GM19467 (cell line): ENCODE results near the gene MTARC2.
"Not testable (repeated sequence)": the region's sequence is repeated elsewhere in the genome, so short reads cannot be mapped to it uniquely, and the experiment has no call there.

Experiments used
- ATAC-seq: cut with Tn5 transposase; IDR thresholded peaks from one replicate; pipeline ENCODE4 v1.9.1; 2021; ENCODE audit warnings: mild to moderate bottlenecking, moderate library complexity; ENCODE audit not compliant: unreplicated experiment

Gene MTARC2

DNA sequence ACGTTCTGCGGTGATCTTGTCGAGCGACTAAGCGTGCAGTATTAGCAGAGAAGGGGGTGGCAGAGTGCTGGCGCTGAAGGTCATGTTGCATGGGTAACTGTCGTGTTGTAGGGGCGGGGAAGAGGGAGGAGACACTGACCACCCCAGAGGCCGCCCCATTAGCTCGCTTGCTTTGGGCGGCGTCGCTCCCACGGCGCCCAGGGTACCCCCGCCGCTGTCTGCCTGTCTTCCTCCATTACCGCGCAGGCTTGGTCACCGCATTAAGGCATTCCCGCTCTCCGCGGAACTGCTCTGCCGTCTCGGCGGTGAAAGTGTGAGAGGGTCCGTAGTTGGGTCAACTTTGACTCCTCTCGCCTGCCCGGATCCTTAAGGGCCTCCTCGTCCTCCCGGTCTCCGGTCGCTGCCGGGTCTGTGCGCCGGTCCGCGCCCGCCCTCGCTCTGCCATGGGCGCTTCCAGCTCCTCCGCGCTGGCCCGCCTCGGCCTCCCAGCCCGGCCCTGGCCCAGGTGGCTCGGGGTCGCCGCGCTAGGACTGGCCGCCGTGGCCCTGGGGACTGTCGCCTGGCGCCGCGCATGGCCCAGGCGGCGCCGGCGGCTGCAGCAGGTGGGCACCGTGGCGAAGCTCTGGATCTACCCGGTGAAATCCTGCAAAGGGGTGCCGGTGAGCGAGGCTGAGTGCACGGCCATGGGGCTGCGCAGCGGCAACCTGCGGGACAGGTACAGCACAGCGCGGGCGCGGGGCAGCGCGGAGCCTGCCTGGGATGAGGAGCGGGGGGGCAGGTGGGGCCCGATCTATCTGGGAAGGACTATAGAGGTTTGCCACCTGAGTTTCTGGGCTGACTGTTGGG lies at the start of gene MTARC2:
MTARC2 (plus strand) TSS at position 234 of the 846 bp plus-strand sequence; CDS start at position 444, 210 bp downstream.
- ATAC-seq, result peak; percentile 90

DNA sequence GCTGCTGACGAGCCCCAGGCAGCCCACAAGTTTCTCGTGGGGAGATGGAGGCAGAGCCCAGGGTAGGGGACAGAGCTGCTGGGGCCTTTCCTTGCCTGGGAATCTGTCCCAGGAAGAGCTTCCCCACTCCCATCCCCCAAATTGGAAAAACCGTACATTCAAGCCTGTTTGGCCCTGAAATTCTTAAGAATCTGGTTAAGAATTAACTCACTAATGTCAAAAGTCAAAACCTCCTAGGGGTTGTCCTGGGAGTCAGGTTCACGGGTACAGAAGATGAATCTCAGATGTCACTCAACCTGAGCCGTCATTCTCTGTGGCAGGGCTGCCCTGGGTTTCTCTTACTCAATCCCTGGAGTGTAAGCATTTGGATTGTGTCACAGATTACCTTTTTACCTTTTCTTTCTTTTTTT lies 49.5 kb upstream of the MTARC2 start:
- no peak for ATAC-seq

DNA sequence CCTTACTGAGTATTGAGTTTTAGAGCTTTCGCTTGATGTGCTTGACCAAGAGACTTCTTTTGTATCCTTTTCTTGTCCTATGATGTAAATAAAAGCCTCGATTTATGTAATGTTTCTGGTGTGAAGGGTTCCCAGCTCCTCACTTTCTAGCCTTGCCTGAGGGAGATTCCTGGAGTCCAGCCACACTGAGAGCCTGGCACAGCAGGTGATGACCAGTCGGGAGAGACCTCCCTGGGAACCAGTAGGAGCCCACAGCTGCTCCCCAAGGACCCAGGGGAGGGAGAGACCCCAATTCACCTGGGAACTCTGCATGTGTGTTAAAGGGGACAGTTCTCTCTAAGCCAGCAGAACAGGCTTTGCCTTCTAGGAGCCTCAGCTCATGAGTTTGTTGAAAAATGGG lies 49.1 kb upstream of the MTARC2 start:
- no peak for ATAC-seq

DNA sequence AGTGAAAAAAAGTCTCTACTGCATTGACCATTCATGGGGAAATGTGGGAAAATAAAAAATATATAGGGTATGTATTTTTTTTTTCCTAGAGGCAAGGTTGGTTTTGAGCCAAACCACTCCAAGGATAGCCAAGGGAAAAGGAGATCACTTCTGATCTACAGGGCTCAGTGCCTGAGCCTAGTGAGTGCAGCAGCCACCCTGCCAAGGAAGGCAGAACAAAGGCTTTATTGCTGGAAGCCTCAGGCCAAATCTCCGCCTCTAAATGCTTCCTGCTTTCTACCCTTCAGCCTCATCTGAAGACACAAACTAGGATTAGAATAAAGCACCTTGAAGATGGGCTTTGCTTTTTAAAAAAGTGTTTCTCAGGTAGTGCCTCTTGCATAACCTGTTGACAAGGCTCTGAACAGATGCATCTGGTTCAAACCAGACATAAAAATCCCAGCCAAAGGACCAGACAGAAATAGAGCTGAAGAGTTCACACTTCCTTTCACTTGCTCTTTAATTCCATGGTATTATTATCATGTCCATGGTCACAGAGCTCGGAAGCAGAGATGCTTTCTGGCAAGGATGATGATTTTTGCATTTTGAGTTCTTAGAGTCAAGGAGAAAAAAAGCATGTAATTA lies 47.5 kb upstream of the MTARC2 start:
- ATAC-seq, result no peak

DNA sequence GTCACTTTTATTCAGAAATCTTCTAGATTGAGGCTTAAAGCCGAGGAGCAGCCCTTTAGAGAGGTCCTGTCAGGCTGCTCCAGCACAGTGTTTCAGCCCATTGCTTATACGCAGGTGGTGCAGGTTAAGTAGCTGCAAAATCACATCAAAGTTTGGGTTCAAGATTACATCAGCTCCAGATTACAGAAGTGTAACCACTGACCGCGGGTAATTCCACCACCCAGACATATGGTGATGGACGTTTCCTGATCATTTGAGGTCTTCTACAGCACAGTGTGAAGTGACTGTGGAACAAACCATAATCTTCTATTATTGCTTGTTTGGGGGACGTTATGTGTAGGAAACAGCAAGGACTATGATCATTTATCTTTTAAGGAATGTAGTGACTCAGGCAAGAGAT lies 46.1 kb upstream of the MTARC2 start:
- no peak for ATAC-seq

DNA sequence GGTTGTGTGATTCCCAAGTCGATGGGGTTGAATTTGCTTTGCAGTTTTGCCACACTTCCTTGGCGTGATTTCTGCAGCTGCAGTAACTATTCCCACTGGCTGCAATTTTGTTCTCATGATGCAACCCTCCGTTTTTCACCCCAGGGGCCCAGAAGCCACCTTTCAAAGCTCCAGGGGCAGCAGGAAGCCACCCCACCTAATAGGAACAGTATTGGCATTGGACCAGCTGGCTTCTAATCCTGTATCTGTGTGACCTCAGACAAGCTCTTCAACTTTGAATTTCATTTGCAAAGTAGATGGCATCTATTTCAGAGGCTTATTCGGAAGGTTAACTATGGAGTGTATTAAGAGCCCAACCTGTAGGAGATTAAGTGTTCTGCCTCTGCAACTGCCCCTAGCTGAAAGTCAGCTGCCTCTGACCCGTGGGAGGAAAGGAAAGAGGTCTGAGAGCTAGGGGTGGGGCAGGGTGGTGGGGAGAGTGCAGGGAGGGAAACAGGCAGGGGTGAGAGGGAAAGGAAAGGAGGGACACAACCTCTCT lies 45.3 kb upstream of the MTARC2 start:
- no peak for ATAC-seq

DNA sequence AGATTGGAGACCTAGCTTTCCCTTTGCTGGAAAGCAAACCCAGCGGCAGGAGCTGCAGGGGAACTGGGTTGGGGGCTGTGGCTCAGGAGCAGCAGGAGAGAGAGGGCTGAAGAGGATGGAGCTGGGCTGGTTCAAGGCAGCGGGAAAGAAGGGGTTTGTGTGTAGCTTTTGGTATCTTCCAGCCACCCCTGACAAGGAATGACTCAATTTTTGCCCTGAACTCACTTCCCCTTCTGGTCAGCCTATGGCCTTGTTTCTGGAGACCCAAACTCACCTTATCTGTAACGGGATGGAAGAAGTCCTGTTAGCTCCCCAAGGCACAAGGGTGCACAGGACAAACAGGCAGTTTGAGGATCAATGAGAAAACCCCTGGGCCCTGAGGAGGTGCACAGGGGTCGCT lies 44.8 kb upstream of the MTARC2 start:
- no peak for ATAC-seq

DNA sequence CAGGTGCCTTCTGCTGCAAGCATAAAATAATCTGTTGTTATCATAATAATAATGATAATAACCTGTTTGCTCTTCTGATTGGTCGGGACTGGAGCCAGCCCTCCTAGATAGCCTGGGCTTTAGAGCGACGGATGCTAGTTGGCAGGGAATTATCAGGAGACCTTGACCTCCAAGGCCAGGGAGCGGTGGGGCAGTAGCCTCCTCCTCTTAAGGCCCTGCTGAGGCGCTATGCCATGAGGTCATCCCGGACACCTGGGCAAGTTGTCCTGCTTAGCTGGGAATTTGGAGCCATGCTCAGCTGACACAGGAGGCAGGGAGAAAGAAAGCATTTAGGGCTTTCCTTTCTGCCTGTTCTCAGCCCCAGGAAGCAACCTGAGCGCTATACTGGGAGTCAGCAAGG lies 42.3 kb upstream of the MTARC2 start:
- no peak for ATAC-seq

DNA sequence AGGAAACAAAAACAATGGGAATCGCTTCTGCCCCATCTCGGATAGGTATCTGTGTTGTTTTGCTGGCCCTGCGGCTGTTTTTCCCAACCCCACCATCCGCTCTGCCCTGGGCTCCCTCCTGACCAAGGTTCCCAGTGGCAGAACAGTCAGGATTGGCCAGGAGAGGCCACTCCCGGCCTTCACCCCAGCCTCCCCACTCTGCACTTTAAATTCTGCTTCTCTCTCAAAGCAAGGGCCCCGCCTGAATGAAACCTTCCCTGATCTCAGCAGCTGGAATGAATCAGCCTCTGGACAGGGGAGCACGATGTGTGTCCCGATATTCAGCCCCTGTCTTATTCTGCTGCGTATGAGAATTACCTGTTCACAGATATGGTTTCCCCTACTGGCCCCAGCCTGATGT lies 41.6 kb upstream of the MTARC2 start:
- ATAC-seq, result no peak

DNA sequence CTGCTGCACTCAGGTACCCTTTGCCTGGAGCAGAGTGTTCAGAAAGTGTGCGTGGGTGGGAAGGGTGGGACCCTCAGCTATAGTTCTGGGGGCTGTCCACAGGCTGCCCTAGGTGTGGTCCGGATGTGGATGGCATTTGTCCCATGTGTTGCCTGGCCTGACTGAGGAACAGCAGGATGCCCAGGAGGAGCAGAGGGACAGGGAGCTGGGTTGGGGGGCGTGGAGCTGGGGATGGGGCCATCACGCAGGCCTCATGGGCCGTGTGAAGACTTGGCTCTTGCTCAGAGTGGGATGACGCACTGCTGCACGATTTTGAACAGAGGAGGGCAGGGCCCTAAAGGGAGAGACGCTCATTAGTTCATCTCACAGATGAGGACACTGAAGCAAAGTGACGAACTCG lies 41.0 kb upstream of the MTARC2 start:
- no peak for ATAC-seq

DNA sequence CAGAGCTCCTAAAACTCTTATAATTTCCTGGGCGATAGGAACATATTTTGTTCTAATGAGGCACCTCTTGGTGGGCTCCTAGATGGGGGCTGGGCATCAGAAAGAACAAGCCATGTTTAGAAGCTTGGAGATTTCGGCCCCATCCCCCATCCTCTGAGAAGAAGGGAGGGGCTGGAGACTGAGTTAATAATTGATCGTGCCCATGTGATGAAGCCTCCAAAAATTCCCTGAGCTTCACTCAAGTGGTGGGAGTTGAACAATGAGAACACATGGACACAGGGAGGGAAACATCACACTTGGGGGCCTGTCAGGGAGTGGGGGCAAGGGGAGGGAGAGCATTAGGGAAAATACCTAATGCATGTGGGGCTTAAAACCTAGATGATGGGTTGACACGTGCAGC lies 39.9 kb upstream of the MTARC2 start:
- no peak for ATAC-seq

DNA sequence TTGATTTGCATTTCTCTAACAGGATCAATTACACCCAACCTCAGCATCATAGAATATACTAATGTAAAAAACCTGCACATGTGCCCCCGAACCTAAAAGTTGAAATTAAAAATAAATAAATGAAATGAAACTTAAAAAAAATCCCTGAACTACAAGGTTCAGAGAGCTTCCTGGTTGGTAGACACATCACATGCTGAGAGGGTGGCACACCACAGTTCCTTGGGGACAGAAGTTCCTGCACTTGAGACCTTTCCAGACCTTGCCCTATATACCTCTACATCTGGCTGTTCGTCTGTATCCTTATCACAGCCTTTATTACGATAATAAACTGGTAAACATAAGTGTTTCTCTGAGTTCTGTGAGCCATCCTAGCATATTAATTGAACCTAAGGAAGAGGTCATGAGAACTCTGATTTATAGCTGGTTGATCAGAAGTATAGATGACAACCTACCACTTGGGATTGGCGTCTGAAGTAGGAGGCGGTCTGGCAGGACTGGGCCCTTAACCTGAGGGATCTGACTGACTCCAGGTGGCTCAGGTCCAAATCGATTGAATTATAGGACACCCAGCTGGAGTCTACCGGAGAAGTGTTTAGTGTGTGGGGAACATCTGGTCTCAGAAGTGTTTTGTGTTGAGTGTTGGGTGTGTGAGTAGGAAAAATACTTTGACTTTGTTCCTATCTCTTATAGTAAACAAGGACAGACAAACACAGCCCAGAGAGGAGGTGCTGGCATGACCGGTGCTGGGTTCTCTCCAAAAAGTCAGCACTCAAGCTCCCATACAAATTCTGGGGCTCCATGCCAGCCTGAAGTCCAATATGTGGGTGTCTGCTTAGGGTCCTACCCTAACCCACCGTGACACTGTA lies 39.0 kb upstream of the MTARC2 start:
- no peak for ATAC-seq

DNA sequence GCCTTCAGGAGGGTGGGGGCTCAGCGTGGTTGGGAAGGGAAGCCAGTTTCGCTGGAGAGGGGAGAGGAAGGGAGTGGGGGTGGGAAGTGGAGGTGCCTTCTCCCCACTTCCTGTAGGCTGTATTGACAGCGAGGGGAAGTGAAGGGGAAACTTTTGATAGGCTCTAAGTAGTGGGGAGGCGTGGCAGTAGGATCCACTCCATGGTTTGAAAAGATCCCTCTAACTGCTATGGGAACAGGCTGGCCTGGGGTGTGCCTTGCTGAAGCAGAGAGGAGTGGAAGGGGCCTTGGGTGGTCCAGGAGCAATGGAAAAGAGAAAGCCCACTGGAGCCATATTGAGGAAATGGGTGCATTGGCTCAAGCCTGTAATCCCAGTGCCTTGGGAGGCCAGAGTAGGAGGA lies 37.8 kb upstream of the MTARC2 start:
- no peak for ATAC-seq

DNA sequence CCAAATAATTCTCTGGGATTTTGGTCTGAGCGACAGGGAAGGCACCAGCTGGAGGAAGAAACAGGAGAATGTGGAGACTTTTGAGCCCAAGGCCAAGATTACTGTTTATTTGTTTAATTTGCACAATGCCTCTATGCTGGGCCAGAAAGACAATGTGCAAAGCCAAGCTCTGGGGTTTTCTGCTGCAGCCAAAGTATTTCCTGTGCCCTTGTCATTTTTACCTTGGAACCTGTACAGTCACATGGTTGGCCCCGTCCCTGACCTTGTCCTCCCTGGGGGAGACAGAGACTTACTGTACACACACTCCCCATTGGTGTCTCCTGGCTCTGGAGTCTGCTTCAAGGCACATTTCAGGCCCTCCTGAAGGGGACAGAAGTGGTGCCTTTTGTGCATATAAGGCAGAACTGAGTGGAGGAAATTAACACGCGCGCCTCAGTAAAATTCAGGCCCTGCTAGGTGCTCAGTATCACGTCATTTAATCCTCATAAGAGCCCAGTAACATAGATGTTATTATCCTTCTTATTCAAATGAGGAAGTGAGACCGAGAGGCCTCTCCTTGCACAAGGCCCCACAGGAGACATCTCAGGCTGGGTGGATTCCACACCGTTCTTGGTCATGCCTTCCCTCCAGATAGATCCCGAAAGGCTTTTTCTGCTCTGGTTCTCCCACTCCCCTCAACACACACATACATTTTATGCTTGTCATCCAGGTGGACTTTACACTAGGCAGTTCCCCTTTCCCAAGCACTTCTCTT lies 36.9 kb upstream of the MTARC2 start:
- ATAC-seq, result peak; percentile 81

DNA sequence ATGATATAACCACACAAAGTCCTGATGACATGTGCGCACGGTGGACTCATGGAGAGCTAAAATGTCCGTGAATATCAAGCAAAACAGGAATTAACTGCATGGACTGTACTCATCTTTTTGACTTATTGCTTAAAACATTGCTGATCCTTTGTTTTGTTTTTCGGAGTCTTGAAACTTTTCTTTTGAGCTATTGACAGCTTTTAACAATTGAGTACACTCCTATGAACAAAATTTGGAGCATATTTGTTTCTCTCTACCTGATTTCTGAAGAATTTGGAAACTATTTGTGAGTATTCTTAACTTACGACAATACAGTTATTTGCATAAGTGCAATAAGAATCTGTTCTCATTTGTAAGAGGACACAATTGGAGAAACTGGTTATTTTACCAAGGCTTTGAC lies 32.1 kb upstream of the MTARC2 start:
- not testable (repeated sequence) for ATAC-seq

DNA sequence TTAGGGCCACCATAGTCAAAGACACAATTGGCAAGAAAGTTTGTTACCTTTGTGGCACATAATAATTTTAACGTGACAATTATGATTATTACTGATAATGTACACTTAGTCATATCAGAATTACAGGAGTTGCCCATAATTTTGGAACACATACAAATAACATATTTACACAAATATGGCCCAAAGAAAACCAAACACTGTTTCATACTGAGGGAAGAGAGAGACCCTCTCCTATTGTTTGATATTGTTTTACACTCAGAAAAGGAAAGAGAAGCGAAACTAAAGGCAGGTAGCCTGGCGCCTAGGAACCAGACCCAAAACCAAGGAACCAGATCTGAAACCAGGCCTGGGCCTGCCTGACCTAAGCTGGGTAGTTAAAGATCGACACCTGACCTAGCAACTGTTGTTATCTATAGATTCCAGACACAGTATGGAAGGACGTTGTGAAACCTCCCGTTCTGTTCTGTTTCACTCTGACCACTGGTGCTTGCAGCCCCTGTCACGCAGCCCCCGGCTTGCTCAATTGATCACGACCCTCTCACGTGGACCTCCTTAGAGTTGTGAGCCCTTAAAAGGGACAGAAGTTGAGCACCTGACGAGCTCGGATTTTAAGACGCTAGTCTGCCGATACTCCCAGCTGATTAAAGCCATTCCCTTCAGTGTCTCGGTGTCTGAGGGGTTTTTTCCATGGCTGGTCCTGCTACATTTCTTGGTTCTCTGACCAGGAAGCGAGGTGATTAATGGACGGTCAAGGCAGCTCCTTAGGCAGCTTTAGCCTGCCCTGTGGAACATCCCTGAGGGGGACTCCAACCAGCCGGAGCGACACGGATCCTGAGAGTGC lies 30.1 kb upstream of the MTARC2 start:
- no peak for ATAC-seq

DNA sequence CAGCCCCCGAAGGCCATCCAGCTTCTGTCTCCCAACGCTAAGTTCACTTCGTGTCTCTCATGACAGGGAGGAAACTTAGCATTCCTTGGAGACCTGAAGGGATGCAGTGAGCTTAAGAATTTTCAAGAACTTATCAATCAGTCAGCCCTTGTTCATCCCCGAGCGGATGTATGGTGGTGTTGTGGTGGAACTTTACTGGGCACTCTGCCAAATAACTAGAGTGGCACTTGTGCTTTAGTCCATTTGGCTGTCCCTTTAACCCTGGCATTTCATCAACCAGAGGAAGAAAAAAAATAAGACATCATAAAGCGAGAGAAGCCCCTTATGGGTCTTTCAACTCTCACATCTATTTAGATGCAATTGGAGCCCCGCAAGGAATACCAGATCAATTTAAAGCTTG lies 26.9 kb upstream of the MTARC2 start:
- not testable (repeated sequence) for ATAC-seq

DNA sequence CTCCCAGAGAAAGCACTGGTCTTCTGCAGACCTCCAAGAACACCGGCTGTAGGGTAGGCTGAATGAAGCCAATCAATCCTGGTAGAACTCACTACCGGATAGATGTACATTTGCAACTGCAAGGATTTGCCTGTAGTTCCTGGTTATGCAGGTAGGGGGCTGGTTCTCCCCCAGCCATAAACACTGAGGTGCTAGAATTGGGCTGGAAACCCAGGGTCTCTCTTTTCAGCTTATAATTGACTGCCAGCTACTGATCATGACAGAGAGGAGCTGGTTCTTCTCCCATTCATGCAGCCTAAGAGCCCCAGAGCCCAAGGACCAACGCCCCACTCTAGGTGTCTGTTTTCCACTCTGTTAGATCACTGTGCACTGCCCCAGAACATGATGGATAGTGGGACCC lies 21.5 kb upstream of the MTARC2 start:
- ATAC-seq, result no peak

DNA sequence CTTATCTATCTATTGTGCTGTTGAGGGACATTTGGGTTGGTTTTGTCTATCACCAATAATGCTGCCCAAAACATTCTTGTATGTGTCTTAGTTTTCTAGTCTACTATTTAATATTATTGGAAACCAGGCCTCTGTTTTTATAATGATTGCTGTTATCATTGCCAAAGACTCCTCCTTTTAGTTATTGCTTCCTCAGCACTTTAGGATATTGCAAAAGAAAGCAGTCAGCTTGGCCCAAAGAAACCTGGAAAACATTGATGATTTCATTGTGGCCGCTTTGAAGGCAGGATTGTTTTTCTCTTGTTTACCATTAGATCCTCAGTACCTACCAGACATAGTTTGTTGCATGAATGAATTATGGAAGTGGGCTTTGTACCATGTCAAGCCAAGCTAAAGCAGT lies 20.6 kb upstream of the MTARC2 start:
- ATAC-seq, result no peak

DNA sequence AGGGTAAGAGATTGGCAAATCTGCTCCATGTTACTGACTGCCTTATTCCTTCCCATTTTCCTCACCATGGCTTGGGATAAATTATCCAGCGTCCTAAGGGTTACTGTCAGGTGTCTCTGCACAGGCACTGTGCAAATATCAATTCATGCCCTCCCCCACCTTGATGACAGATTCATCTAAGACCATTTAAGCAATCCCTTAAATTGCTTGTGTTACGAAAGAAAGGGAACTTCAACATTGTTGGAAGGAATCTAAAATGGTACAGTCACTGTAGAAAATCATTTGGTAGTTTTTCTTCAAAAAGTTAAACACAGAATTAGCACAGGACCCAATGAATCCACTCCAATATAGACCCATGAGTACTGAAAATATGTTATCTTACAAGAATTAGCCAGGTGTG lies 17.6 kb upstream of the MTARC2 start:
- ATAC-seq, result no peak
